HEK293 (cell line): ENCODE results near the gene WDR12.

Experiments
- CTCF ChIP-seq: fragments of 450-650 bp; formaldehyde crosslinking; IDR thresholded peaks from 2 replicates; pipeline ENCODE4 v1.5.1; 2016; ENCODE audit warnings: missing biosample characterization, missing genetic modification characterization
- KLF1 ChIP-seq: fragments of 450-650 bp; formaldehyde crosslinking; IDR thresholded peaks from 2 replicates; pipeline ENCODE4 v1.5.1; 2016; ENCODE audit warnings: missing biosample characterization, missing genetic modification characterization
- MZF1 ChIP-seq: fragments of 450-650 bp; formaldehyde crosslinking; IDR thresholded peaks from 2 replicates; pipeline ENCODE4 v1.5.1; 2017; ENCODE audit warnings: missing biosample characterization, missing genetic modification characterization, borderline replicate concordance
- TCF7L2 ChIP-seq: IDR thresholded peaks from 2 replicates; pipeline ENCODE4 v1.6.1; 2011; ENCODE audit warnings: low read depth, mild to moderate bottlenecking, inconsistent platforms, low read length, moderate library complexity, borderline replicate concordance
- YY2 ChIP-seq: fragments of 450-650 bp; formaldehyde crosslinking; IDR thresholded peaks from 2 replicates; pipeline ENCODE4 v1.5.1; 2016; ENCODE audit warnings: missing biosample characterization, missing genetic modification characterization
- ZBTB26 ChIP-seq: fragments of 450-650 bp; formaldehyde crosslinking; optimal IDR thresholded peaks from 2 replicates; pipeline ENCODE3; 2016; ENCODE audit warnings: missing biosample characterization, mild to moderate bottlenecking, missing genetic modification characterization
- ZBTB7A ChIP-seq: fragments of 450-650 bp; formaldehyde crosslinking; IDR thresholded peaks from 2 replicates; pipeline ENCODE4 v1.5.1; 2016; ENCODE audit warnings: low read depth, missing biosample characterization, missing genetic modification characterization
- ZNF114 ChIP-seq: fragments of 450-650 bp; formaldehyde crosslinking; IDR thresholded peaks from 2 replicates; pipeline ENCODE4 v1.5.0; 2017; ENCODE audit warnings: missing biosample characterization, missing genetic modification characterization
- ZNF274 ChIP-seq, 2 experiments: fragments of 200-500 bp in 1 of 2; fragments of 450-650 bp in 1 of 2; sonication (Bioruptor generic) in 1 of 2; formaldehyde crosslinking in 1 of 2; IDR thresholded peaks; 2 replicates each; pipeline versions ENCODE4 v1.5.1 to v1.6.1; 2014 to 2016; ENCODE audit warnings: borderline replicate concordance in 1 of 2, inconsistent platforms in 1 of 2, low read length in 1 of 2, missing biosample characterization in 1 of 2, missing genetic modification characterization in 1 of 2
- ZNF335 ChIP-seq: fragments of 450-650 bp; formaldehyde crosslinking; conservative IDR thresholded peaks from 2 replicates; pipeline ENCODE4 v1.5.1; 2016; ENCODE audit warnings: missing biosample characterization, missing genetic modification characterization
- ZNF513 ChIP-seq: fragments of 450-650 bp; IDR thresholded peaks from 2 replicates; pipeline ENCODE4 v1.5.1; 2018; ENCODE audit warnings: missing biosample characterization, missing genetic modification characterization
- ZNF529 ChIP-seq: fragments of 450-650 bp; formaldehyde crosslinking; IDR thresholded peaks from 2 replicates; pipeline ENCODE4 v1.5.1; 2017; ENCODE audit warnings: missing genetic modification characterization, missing biosample characterization; ENCODE audit not compliant: insufficient replicate concordance
- ZNF530 ChIP-seq: fragments of 450-650 bp; formaldehyde crosslinking; IDR thresholded peaks from 2 replicates; pipeline ENCODE4 v1.5.1; 2016; ENCODE audit warnings: low read depth, missing biosample characterization, missing genetic modification characterization
- TF ChIP-seq, protein P1 (sequence below): fragments of 450-650 bp; formaldehyde crosslinking; IDR thresholded peaks from 2 replicates; pipeline ENCODE4 v1.5.1; 2016; ENCODE audit warnings: missing biosample characterization, missing genetic modification characterization

- TF ChIP-seq CTCF, result no peak
- TF ChIP-seq ZNF513, result no peak
- no peak for TF ChIP-seq ZBTB7A (tag by site-specific recombination)
- TF ChIP-seq MZF1, result no peak
- TF ChIP-seq ZBTB26, result no peak
- TF ChIP-seq ZNF274 (IDR thresholded peaks at IDR 0.05; ENCODE audit: low read length), result no peak
- TF ChIP-seq ZNF274 (tag by site-specific recombination; IDR thresholded peaks at IDR 0.05; ENCODE audit: borderline replicate concordance), result no peak
- TF ChIP-seq, protein P1, sequence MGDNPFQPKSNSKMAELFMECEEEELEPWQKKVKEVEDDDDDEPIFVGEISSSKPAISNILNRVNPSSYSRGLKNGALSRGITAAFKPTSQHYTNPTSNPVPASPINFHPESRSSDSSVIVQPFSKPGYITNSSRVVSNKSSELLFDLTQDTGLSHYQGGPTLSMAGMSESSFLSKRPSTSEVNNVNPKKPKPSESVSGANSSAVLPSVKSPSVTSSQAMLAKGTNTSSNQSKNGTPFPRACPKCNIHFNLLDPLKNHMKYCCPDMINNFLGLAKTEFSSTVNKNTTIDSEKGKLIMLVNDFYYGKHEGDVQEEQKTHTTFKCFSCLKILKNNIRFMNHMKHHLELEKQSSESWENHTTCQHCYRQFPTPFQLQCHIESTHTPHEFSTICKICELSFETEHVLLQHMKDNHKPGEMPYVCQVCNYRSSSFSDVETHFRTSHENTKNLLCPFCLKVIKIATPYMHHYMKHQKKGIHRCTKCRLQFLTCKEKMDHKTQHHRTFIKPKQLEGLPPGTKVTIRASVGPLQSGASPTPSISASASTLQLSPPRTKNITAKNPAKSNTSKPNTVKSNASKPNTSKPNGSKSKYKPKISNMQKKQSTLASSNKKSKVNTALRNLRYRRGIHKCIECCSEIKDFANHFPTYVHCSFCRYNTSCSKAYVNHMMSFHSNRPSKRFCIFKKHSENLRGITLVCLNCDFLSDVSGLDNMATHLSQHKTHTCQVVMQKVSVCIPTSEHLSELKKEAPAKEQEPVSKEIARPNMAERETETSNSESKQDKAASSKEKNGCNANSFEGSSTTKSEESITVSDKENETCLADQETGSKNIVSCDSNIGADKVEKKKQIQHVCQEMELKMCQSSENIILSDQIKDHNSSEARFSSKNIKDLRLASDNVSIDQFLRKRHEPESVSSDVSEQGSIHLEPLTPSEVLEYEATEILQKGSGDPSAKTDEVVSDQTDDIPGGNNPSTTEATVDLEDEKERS (tag by site-specific recombination), result no peak
- TF ChIP-seq ZNF335 (tag by site-specific recombination), result no peak
- TF ChIP-seq KLF1 (tag by site-specific recombination), result no peak
- no peak for TF ChIP-seq ZNF529 (tag by site-specific recombination)
- no peak for TF ChIP-seq TCF7L2
- TF ChIP-seq YY2, result no peak
- TF ChIP-seq ZNF114, result no peak
- TF ChIP-seq ZNF530 (tag by site-specific recombination), result no peak
Measured at GRCh38 chr2:202908186-202908585, 3.3 kb downstream of the WDR12 start.
